NCI-H128 (cell line): Measurements from ENCODE around the gene SERTM1.

ENCODE experiments used
- DNase-seq: peaks from one replicate; lab custom pipeline; 2025; ENCODE audit not compliant: unreplicated experiment; lab: John Stamatoyannopoulos, UW

The SERTM1 gene

DNA sequence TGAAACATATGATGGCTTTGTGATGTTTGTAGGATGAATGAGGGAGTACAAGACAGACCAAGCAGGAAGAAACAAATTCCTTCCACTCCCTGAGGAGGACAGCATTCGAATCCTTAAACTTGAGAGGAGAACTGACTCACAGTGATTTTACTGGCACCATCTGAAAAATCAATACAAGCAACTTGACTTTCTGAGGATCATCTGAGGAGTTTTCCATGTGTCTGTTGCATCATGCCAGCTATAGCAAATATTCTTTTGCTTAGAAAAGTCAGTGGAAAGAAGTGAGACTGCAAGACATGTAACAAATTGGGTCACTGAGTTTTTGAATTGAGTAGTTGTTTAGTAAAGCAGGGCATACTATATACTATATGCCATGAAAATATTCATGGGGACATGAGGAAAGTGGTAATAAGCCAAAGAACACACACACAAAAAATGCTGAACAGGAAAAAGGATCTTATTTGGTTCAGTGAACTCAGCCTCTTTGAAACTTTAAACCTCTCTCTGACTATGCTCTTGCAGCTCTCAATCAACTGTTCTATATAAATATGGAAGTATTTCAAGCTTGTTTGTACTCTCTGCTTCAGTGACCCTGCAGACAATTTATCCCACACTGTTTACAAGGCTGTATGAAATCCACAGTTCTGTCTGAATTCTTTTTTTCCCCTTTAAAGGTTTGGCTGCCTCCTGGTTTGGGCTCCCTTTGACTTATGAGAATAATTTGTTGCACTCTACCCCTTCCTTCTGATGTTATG is 35.5 kb downstream of the SERTM1 start:
- DNase-seq = no peak

DNA sequence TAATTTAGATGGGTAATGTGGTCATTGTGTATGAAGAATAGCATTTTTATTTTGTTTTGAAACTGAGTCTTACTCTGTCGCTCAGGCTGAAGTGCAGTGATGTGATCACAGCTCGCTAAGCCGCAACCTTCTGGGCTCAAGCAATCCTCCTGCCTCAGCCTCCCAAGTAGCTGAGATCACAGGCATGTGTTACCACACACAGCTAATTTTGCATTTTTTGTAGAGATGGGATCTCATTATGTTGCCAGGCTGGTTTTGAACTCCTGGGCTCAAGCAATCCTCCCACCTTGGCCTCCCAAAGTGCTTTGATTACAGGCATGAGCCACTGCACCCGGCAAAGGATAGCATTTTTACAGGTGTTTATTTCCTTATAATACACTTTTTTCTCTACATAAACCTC is 36.6 kb downstream of the SERTM1 start:
- no peak for DNase-seq

DNA sequence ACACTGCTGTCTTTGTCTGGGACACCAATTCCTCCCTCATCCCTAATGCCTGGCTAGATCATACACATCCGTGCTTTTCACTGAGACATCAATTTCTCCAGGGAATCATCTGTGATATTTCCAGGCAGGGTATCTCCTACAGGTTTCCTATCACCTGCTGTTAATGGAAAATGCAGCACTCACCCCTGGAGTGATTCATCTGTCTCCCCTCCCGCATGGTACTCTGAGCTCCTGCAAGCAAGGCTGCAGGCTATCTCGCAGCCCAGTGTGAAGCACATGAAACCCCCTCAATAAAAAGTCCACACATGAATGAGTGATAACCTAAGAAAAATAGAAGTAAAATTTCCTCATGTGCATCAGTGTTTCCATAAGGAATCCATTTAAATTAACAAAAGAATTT is 38.5 kb downstream of the SERTM1 start:
- no peak for DNase-seq

DNA sequence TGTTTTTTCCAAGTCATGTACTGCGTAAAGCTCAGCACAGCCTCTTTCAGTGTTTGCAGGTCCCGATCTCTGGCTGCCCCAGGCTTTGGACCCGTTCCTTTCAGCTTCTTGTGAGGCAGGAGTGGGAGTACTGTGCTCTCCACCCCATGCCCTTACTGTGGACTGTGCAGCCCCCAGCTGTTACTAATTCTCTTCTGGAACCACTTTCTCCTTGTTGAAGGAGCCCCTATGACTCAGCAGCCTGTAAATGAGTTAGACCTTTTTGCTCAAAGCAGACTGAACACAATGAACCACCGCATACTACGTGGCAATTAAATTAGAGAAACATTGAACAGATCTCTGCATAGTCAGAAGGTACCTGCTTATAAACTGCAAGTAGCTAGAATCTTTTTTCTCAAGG is 39.0 kb downstream of the SERTM1 start:
- no peak for DNase-seq

DNA sequence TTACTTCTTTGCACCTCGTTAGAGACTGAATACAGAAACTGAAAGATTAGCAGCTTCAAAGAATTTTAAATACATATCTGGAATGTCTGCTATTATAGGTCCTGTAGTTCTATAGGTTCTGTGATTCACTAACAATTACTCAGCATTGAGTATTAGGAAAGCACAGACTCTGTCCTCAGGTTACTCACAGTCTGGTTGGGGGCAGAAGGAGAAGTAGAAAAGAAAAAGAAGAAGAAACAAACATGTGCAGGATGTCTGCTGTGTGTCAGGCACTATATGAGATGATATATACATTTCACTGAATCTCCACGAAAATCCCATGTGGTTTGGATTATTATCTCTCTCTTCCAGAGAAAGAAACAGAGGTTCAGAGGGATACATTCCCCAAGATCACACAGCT is 40.1 kb downstream of the SERTM1 start:
- DNase-seq = no peak

DNA sequence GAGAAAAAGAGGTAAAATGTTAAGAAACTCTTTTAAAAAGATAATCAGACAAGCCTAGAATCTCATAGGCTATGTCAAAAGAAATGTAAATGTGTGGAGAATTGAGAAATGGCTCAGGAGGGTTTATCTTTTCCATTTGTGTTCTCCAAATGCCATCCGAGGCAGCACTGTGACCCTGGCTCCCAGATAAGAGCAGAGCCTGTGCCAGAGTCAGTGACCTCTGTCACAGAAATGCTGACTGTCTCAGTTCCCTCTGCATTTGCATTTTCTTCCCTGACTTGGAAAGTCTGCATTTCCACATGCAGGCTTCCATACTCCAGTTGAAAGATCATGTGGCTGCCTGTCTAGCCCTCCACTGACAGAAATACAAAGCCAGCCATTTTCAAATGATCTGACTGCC is 42.0 kb downstream of the SERTM1 start:
- no peak for DNase-seq

DNA sequence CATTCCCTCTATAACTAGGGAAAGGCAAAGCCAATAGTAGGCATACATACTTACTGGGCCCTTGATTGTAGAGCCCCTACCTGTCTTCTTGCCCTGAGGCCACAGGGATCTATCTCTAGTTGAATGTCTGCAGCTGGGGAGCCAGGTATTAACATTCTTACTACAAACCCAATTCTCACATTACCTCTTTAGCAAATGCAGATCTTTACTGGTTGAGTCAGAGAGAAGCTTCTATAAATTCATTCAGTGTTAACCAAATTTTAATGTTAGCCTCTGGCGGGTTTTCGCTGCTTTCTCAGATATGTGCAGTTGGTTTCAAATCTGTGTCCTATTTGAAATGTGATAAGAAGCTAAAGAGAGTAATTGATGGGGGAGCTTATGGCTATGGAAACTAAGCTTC is 43.2 kb downstream of the SERTM1 start:
- no peak for DNase-seq

DNA sequence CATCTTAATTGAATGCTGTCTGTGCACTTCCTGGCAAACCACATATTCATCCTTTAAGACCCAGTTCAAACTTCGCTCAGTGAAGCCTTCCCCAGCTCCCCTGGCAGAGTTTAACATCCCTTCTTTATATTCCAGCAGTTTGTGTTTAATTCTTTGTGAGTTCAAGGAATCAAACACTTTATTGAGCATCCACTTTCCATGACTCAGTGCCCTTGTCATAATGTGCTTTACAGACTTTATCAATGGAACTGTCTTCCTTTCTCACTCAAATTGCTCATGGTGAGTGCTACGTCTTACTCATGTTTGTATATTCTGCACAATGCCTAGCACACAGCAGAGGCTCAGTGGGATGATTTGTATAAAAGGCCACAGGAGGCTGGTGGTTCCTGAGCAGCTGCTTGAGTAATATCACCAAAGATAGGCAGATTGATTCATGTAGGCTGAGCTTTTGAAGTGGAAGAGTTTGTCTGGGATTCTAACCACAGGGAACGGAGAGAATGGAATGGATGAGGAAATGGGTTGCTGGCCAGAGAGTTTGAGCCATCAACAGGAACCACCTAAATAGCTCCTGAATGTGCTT is 44.2 kb downstream of the SERTM1 start:
- no peak for DNase-seq

DNA sequence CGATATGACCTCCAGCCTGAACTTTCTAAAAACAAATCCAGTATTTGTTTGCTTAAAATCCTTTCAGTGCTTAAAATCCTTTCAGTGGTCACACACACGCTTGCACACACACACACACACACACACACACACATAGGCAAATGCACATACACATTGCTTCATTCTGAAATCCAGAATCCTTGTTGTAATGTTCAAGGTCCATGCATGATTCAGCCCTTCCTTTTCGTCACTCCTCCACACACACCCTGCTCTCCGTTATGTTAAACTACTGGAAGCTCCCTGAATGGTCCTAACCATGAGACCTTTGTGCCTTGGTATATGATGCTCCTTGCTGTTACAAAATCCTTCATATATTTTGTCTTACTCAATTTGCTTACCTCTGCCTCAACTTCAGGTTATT is 44.9 kb downstream of the SERTM1 start:
- DNase-seq = no peak

DNA sequence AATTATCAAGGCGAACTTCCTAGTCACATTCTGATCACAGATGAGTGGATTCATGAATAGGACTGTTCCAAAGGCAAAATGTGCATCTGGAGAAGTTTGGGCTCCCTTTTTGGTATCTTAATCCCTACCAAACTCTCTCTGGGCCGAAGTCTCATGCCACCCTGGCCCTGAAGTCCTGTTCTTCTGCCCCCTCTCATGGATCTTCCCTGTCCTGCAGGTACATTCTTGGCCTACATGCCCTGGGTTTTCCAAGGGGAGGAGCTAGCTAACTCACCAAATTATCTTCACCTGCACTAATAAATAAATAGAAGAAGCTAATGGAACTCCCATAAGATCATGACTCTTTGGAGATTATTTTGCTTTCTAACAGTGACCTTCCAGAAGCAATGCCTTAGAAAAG is 50.3 kb downstream of the SERTM1 start:
- DNase-seq = no peak

DNA sequence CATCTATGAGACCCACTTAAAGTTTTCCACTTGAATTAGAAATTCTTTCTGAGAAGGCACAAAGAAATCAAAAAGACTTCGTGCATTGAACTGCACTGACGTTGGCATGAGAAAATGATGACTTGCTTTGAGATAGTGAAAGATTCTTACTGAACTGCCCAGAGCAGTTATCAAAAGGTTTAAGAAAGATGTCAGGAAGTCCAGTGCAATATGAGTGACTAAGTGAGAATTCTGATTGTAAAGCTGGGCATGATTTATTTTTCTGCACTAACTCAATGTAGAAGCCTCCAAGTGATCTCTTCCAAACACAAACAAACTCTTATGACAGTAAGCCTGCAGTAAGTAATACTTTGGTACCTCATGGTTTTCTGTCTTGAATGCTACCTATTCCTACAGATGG is 52.1 kb downstream of the SERTM1 start:
- no peak for DNase-seq

DNA sequence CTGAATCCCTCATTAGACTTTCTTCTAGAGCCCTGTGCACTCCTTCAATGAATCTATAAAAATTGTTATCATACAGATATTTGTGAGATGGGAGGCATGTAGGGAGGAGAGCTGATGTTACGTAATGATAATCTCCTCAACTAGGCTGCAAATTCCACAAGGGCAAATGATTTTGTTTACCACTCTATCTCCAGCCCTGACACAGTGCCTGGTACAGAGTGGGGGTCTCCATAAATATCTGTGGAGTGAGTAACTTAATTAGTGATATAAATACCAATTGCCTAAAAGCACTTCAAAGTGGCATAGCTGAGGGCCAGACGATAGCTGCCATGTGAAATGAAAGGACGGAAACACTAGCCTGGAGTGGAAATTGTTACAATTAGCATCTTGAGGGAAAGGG is 54.2 kb downstream of the SERTM1 start:
- DNase-seq = no peak

DNA sequence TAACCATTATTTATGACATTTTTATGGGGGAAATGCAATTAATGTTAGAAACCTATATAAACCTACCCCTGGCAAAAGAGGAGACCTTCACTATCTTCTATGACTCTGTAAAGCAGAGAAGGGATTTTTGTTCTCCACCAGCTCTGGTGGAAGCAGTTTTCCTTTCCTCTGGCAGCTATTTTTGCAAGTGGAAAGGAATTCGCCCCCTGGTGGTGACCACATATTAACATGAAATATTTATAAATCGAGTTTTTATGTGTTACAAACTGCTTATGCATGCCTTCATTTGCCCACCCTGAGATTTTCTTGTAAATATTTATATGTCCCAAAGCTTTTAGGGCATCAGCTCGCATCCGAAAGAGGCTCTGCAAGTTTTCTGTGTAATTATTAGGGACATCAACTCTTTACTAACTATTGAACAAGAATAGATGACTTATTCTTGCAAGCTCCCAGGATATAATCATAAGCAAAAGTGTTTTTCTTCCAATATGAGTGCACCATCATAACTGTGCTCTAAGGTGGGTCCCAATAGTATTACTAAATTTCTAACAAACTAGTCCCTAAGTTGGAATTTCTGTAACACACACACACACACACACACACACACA is 62.4 kb downstream of the SERTM1 start:
- DNase-seq = peak; percentile 9

DNA sequence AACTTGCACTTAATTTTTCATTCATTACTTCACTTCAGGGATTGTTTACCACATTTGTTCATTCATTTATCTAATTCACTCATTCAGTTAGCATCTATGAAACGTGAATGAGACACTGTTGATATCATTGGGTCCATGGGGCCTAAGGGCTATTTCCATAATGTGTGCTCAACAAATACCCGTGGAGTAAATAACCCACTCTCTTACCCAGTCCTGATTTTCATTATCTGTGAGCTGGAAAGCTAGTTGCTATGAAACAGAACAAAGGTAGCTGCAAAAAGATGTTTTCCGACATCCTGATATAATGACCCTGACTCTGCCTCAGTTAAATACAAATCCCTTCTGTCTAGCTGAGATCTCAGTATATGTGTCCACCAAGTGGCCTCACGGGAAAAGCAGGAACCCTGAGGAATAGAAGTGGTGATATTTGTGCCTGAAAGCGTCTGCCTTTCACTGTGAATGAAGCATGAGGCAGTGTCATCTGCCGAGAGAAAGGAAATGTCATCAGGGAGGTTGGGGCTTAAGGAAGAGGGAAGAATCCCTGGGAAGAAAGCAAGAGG is 63.8 kb downstream of the SERTM1 start:
- DNase-seq = no peak

DNA sequence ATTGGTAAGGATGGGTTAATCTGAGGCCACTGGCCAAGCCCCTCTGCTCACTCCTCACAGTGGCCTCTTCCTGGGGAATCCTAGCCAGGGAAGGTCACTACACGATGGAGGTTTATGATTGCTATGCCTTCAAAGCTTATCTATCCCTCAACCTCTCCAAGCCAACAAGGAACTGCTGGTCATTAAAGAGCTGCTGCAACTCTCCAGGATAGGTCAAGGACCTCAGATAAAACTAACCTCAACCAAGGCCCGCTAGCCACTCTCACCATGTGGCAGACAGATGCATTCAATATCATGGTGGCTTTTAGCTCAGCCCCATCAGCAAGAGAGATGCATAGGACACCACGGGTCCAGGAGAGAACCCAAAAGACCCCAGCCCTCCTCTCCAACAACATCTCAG is 71.6 kb downstream of the SERTM1 start:
- no peak for DNase-seq

DNA sequence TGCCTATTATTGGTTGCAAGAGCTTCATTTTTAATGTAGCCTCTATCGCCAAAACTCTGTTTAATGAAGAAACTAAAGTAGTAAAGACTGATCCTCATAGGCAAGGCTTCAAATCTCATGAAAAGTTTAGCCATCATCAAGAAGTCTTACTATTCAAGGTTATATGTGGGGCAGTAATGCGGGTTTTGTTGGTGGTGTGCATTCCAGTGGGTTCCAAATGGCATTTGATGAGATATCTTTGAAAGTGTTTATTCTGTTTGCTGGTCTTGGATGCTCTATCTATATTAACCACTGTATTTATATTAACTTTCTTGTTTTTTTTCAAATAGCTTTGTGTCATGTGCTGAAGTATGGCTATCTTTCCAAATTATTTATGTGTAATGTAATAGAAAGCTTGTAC is 72.2 kb downstream of the SERTM1 start:
- DNase-seq = no peak
